ENCODE results near the gene HBG1. TPM values are rescaled to one million over a fixed set of nuclear protein-coding genes. Genes with fewer than 3 reads are reported as not detected.

HBG1 gene
- total RNA-seq, 2 donors from 2014 or later = 5.7 TPM; not detected in 1

GRCh38 chr11:5282628-5283027 is 33.0 kb upstream of the HBG1 start:
- H3K4me3 ChIP-seq = no peak overlapping the region
- no peaks in the 10 kb centered on the region for H3K36me3 ChIP-seq
- H3K9me3 ChIP-seq = no peaks in the 10 kb centered on the region
- no peak for DNase-seq
- H3K27ac ChIP-seq = no peak overlapping the region
- no peak overlapping the region for H3K9ac ChIP-seq (ENCODE audit: low read depth in 2 of 2, low read length in 2 of 2)
- intact Hi-C loops (cut with DNase I) = no loop called here
- no peaks in the 10 kb centered on the region for H3K27me3 ChIP-seq
- no peaks in the 10 kb centered on the region for H3K4me1 ChIP-seq
- TF ChIP-seq CTCF (IDR thresholded peaks at IDR 0.05) = no peak

DNA sequence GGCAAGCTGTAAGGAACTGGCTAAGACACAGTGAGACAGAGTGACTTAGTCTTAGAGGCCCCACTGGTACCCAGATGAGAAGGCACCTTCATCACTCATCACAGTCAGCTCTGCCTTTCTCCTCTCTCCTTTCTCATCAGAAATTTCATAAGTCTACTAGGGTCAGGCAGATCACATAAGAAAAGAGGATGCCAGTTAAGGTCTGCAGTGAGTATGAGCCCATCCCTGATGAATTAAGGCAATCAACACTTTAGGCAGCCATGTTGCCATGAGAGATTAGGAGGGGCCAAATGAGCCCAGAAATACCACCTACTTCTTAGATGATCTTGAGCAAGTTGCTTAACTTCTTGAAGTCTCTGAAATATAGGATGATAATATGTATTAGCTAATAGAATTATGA is 31.9 kb upstream of the HBG1 start:
- no peaks in the 10 kb centered on the region for H3K9me3 ChIP-seq
- no peak for DNase-seq
- no peak overlapping the region for H3K27ac ChIP-seq
- H3K4me1 ChIP-seq = no peaks in the 10 kb centered on the region
- no peak overlapping the region for H3K4me3 ChIP-seq
- H3K36me3 ChIP-seq = no peaks in the 10 kb centered on the region
- H3K27me3 ChIP-seq = no peaks in the 10 kb centered on the region
- no peak overlapping the region for H3K9ac ChIP-seq (ENCODE audit: low read depth in 2 of 2, low read length in 2 of 2)
- intact Hi-C loops (cut with DNase I) = no loop called here
- no peak for TF ChIP-seq CTCF (IDR thresholded peaks at IDR 0.05)

GRCh38 chr11:5280582-5281102 is 31.0 kb upstream of the HBG1 start:
- Histone ChIP-seq H3K27me3 (no peaks in the 10 kb centered on the region), H3K4me1 (no peaks in the 10 kb centered on the region), H3K27ac (no peak overlapping the region), H3K36me3 (no peaks in the 10 kb centered on the region), H3K4me3 (no peak overlapping the region), H3K9ac (ENCODE audit: low read depth in 2 of 2, low read length in 2 of 2) (no peak overlapping the region), H3K9me3 (no peaks in the 10 kb centered on the region)
- intact Hi-C loops (cut with DNase I) = no loop called here
- TF ChIP-seq CTCF (IDR thresholded peaks at IDR 0.05) = no peak
- peak; percentile 21 for DNase-seq

GRCh38 chr11:5279471-5280090 is 29.9 kb upstream of the HBG1 start:
- Histone ChIP-seq H3K9me3 (no peaks in the 10 kb centered on the region), H3K4me1 (no peaks in the 10 kb centered on the region), H3K27ac (no peak overlapping the region), H3K9ac (ENCODE audit: low read depth in 2 of 2, low read length in 2 of 2) (no peak overlapping the region), H3K36me3 (no peaks in the 10 kb centered on the region), H3K27me3 (no peaks in the 10 kb centered on the region), H3K4me3 (no peak overlapping the region)
- DNase-seq = no peak
- TF ChIP-seq CTCF (IDR thresholded peaks at IDR 0.05) = no peak
- intact Hi-C loops (cut with DNase I) = no loop called here

- TF ChIP-seq CTCF (IDR thresholded peaks at IDR 0.05) = no peak
- Histone ChIP-seq H3K9ac (ENCODE audit: low read depth in 2 of 2, low read length in 2 of 2) (no peak overlapping the region), H3K27me3 (no peaks in the 10 kb centered on the region), H3K27ac (no peak overlapping the region), H3K9me3 (no peaks in the 10 kb centered on the region), H3K4me3 (no peak overlapping the region), H3K4me1 (no peaks in the 10 kb centered on the region), H3K36me3 (no peaks in the 10 kb centered on the region)
- no peak for DNase-seq
- intact Hi-C loops (cut with DNase I) = no loop called here
Observed at GRCh38 chr11:5277807-5278382, 28.2 kb upstream of the HBG1 start.

Measured in colonic mucosa (tissue), 4 donors.